HG03521 (cell line): ENCODE measurements around the gene ITIH2.
"Not testable (repeated sequence)": the region's sequence is repeated elsewhere in the genome, so short reads cannot be mapped to it uniquely, and the experiment has no call there.

Source experiments
- ATAC-seq: cut with Tn5 transposase; IDR thresholded peaks from one replicate; pipeline ENCODE4 v1.9.1; 2021; ENCODE audit warnings: mild to moderate bottlenecking, moderate library complexity; ENCODE audit not compliant: unreplicated experiment

ITIH2 gene

GRCh38 chr10:7692368-7692767 is 10.7 kb upstream of the ITIH2 start:
- ATAC-seq, result not testable (repeated sequence)

- not testable (repeated sequence) for ATAC-seq
Observed at GRCh38 chr10:7693194-7693593, 9.9 kb upstream of the ITIH2 start.

GRCh38 chr10:7696545-7696944 is 6.6 kb upstream of the ITIH2 start:
- no peak for ATAC-seq

GRCh38 chr10:7697426-7697825 is 5.7 kb upstream of the ITIH2 start:
- ATAC-seq, result no peak

GRCh38 chr10:7700577-7701125 is 2.5 kb upstream of the ITIH2 start:
- no peak for ATAC-seq

GRCh38 chr10:7701158-7701742 is 1.9 kb upstream of the ITIH2 start:
- no peak for ATAC-seq

- no peak for ATAC-seq
Observed at GRCh38 chr10:7702288-7702812, 766 bp upstream of the ITIH2 start.

- no peak for ATAC-seq
Observed at GRCh38 chr10:7704071-7705016, 1.2 kb downstream of the ITIH2 start.

GRCh38 chr10:7705341-7705740 is 2.2 kb downstream of the ITIH2 start:
- ATAC-seq, result no peak

GRCh38 chr10:7706534-7707073 is 3.5 kb downstream of the ITIH2 start:
- no peak for ATAC-seq

- ATAC-seq, result no peak
Observed at GRCh38 chr10:7707102-7707501, 4.0 kb downstream of the ITIH2 start.

GRCh38 chr10:7707858-7708622 is 4.9 kb downstream of the ITIH2 start:
- ATAC-seq, result no peak

- ATAC-seq, result no peak
Observed at GRCh38 chr10:7708832-7709231, 5.7 kb downstream of the ITIH2 start.

GRCh38 chr10:7710446-7710845 is 7.3 kb downstream of the ITIH2 start:
- no peak for ATAC-seq

- ATAC-seq, result not testable (repeated sequence)
Observed at GRCh38 chr10:7711075-7711474, 8.0 kb downstream of the ITIH2 start.

- ATAC-seq, result no peak
Observed at GRCh38 chr10:7715515-7715914, 12.4 kb downstream of the ITIH2 start.

- ATAC-seq, result no peak
Observed at GRCh38 chr10:7717767-7718166, 14.7 kb downstream of the ITIH2 start.

- ATAC-seq, result no peak
Observed at GRCh38 chr10:7718685-7719084, 15.6 kb downstream of the ITIH2 start.

- no peak for ATAC-seq
Observed at GRCh38 chr10:7720478-7720877, 17.4 kb downstream of the ITIH2 start.

- ATAC-seq, result no peak
Observed at GRCh38 chr10:7722927-7723529, 19.9 kb downstream of the ITIH2 start.
